K562 (cell line): Measurements from ENCODE around the gene TULP4. TPM values are rescaled to one million over a fixed set of nuclear protein-coding genes. Genes with fewer than 3 reads are reported as not detected.

Experiments
- CAMTA2 ChIP-seq: fragments of 250-450 bp; sonication (Bioruptor Pico); conservative IDR thresholded peaks from 2 replicates; pipeline ENCODE4 v1.5.1; 2022
- CLOCK ChIP-seq: fragments of 250-450 bp; sonication (Bioruptor Pico); IDR thresholded peaks from 2 replicates; pipeline ENCODE4 v1.4.0; 2020; ENCODE audit warnings: mild to moderate bottlenecking, moderate library complexity, borderline replicate concordance
- CUX1 ChIP-seq: fragments of 200-800 bp; sonication (Bioruptor generic); IDR thresholded peaks from 2 replicates; pipeline ENCODE4 v1.6.1; 2016; ENCODE audit warnings: missing genetic modification characterization, missing compliant biosample characterization
- JUN ChIP-seq, 2 experiments: sonication (generic) in 1 of 2; formaldehyde crosslinking in 1 of 2; IDR thresholded peaks; 2 replicates each; pipeline versions ENCODE4 v1.6.1 to v1.8.0; 2012 to 2022; ENCODE audit warnings: borderline replicate concordance in 2 of 2, mild to moderate bottlenecking in 2 of 2, improper control_type of control experiment in 1 of 2, low read depth in 1 of 2, low read length in 1 of 2, missing genetic modification reagents in 1 of 2
- NR0B1 ChIP-seq: fragments of 450-650 bp; IDR thresholded peaks from one replicate; pipeline ENCODE4 v1.6.1; 2018; ENCODE audit warnings: mild to moderate bottlenecking, moderate library complexity; ENCODE audit not compliant: partially characterized antibody
- SIN3B ChIP-seq: fragments of 450-650 bp; IDR thresholded peaks from 2 replicates; pipeline ENCODE4 v1.6.1; 2017; ENCODE audit warnings: low read depth, mild to moderate bottlenecking, moderate library complexity
- ZBTB11 ChIP-seq, 3 experiments: fragments of 200-800 bp in 1 of 3; fragments of 250-450 bp in 1 of 3; fragments of 450-650 bp in 1 of 3; sonication (Bioruptor Pico) in 1 of 3; sonication (Bioruptor generic) in 1 of 3; formaldehyde crosslinking in 1 of 3; IDR thresholded peaks; 2 replicates each; pipeline versions ENCODE4 v1.6.1 to v1.8.0; 2016 to 2022; ENCODE audit warnings: mild to moderate bottlenecking in 2 of 3, missing genetic modification characterization in 2 of 3, missing compliant biosample characterization in 1 of 3, moderate library complexity in 1 of 3
- ZFP1 ChIP-seq: fragments of 450-650 bp; formaldehyde crosslinking; IDR thresholded peaks from 2 replicates; pipeline ENCODE4 v1.4.0; 2020; ENCODE audit warnings: mild to moderate bottlenecking, mixed read lengths
- polyA plus RNA-seq, 8 experiments: library from polyadenylated mRNA; depleted of rRNA in 4 of 8; stranded (reverse) in 5 of 8; unstranded in 3 of 8; fragments of >200 nt; fragmentation: Nextera tagmentation in 2 of 8; fragmentation: Illumina TruSeq in 1 of 8; extraction: Ambion mirVana in 2 of 8; extraction: Trizol in 1 of 8; gene quantifications; 2 replicates each; pipeline versions ENCODE4 v1.2.1 to v1.2.3, GENCODE V29; 2011 to 2014; ENCODE audit warnings: inconsistent platforms in 1 of 8, missing spikeins in 1 of 8
- total RNA-seq, 7 experiments: library from RNA; depleted of rRNA in 6 of 7; stranded (reverse); fragments of >200 nt in 6 of 7; fragmentation: Illumina TruSeq in 2 of 7; extraction: Trizol in 2 of 7; gene quantifications; 2 replicates each; pipeline versions ENCODE4 v1.2.1 to v1.2.3, GENCODE V29; 2011 to 2021; ENCODE audit warnings: low replicate concordance in 1 of 7

Gene TULP4
- total and polyA plus RNA-seq, 9 of the 15 experiments (the other 6 are each of a cell fraction or from before 2014, with no cell fraction given) = 1.2 to 50.4 (median 11.0) TPM

GRCh38 chr6:158415666-158416065 lies 103.4 kb downstream of the TULP4 start (continued):
- TF ChIP-seq NR0B1 (no peak), ZBTB11 (CRISPR knock-in tag; IDR thresholded peaks at IDR 0.05) (no peak), SIN3B (no peak), ZFP1 (CRISPR knock-in tag) (no peak), JUN (IDR thresholded peaks at IDR 0.05; ENCODE audit: borderline replicate concordance, low read depth, low read length) (no peak), JUN (CRISPR knock-in tag; IDR thresholded peaks at IDR 0.05; ENCODE audit: borderline replicate concordance) (no peak), CAMTA2 (no peak), CLOCK (CRISPR knock-in tag) (no peak), CUX1 (no peak)
